Measurements from ENCODE around the gene THSD4.

- TF ChIP-seq POLR2A (IDR thresholded peaks at IDR 0.05) (no peak), CTCF (IDR thresholded peaks at IDR 0.05) (no peak)
Measured at GRCh38 chr15:71385026-71385425, 269.8 kb downstream of the THSD4 start.

Measured in thyroid gland (tissue), 4 donors.